ENCODE data around the gene CYP2W1.
A peak's percentile ranks its signal among the peaks of the same experiment; 100 is the strongest.

CYP2W1 gene

GRCh38 chr7:936386-937054 is 46.5 kb upstream of the CYP2W1 start:
- no peaks in the 10 kb centered on the region for H3K4me1 ChIP-seq (ENCODE audit: insufficient read depth, poor library complexity, severe bottlenecking)
- no peak for TF ChIP-seq CTCF (IDR thresholded peaks at IDR 0.05; ENCODE audit: poor library complexity, severe bottlenecking)
- ATAC-seq (ENCODE audit: low read depth) (peak; percentile 74), DNase-seq (ENCODE audit: low spot score) (peak; percentile 66)
- no peak overlapping the region for H3K4me3 ChIP-seq (ENCODE audit: severe bottlenecking)
- no peaks in the 10 kb centered on the region for H3K36me3 ChIP-seq (ENCODE audit: low read depth)
- peaks cover 3% of the 10 kb centered on the region for H3K9me3 ChIP-seq (ENCODE audit: severe bottlenecking)
- no peaks in the 10 kb centered on the region for H3K27me3 ChIP-seq (ENCODE audit: insufficient read depth, poor library complexity, severe bottlenecking)
- no peak overlapping the region for H3K27ac ChIP-seq (ENCODE audit: poor library complexity, severe bottlenecking)

- Histone ChIP-seq H3K4me3 (ENCODE audit: severe bottlenecking) (no peak overlapping the region), H3K27me3 (ENCODE audit: insufficient read depth, poor library complexity, severe bottlenecking) (no peaks in the 10 kb centered on the region), H3K9me3 (ENCODE audit: severe bottlenecking) (peaks cover 3% of the 10 kb centered on the region), H3K36me3 (ENCODE audit: low read depth) (no peaks in the 10 kb centered on the region), H3K4me1 (ENCODE audit: insufficient read depth, poor library complexity, severe bottlenecking) (no peaks in the 10 kb centered on the region), H3K27ac (ENCODE audit: poor library complexity, severe bottlenecking) (no peak overlapping the region)
- TF ChIP-seq CTCF (IDR thresholded peaks at IDR 0.05; ENCODE audit: poor library complexity, severe bottlenecking): no peak
- DNase-seq (ENCODE audit: low spot score): peak; percentile 28
- no peak for ATAC-seq (ENCODE audit: low read depth)
These were observed 45.0 kb upstream of the CYP2W1 start for GRCh38 chr7:937856-938484.

- DNase-seq (ENCODE audit: low spot score) (peak; percentile 47), ATAC-seq (ENCODE audit: low read depth) (no peak)
- Histone ChIP-seq H3K4me3 (ENCODE audit: severe bottlenecking) (no peak overlapping the region), H3K27me3 (ENCODE audit: insufficient read depth, poor library complexity, severe bottlenecking) (no peaks in the 10 kb centered on the region), H3K4me1 (ENCODE audit: insufficient read depth, poor library complexity, severe bottlenecking) (no peaks in the 10 kb centered on the region), H3K9me3 (ENCODE audit: severe bottlenecking) (peaks cover 3% of the 10 kb centered on the region), H3K36me3 (ENCODE audit: low read depth) (no peaks in the 10 kb centered on the region), H3K27ac (ENCODE audit: poor library complexity, severe bottlenecking) (no peak overlapping the region)
- TF ChIP-seq CTCF (IDR thresholded peaks at IDR 0.05; ENCODE audit: poor library complexity, severe bottlenecking): no peak
These were observed 44.3 kb upstream of the CYP2W1 start for GRCh38 chr7:938546-939185.

GRCh38 chr7:939843-940242 is 43.1 kb upstream of the CYP2W1 start:
- DNase-seq (ENCODE audit: low spot score): peak; percentile 6
- no peak for TF ChIP-seq CTCF (IDR thresholded peaks at IDR 0.05; ENCODE audit: poor library complexity, severe bottlenecking)
- peaks cover 5% of the 10 kb centered on the region; the same call in 1 of the 2 replicates for H3K36me3 ChIP-seq (ENCODE audit: low read depth)
- H3K4me1 ChIP-seq (ENCODE audit: insufficient read depth, poor library complexity, severe bottlenecking): peaks cover 7% of the 10 kb centered on the region
- no peak overlapping the region for H3K4me3 ChIP-seq (ENCODE audit: severe bottlenecking)
- ATAC-seq (ENCODE audit: low read depth): no peak
- H3K27me3 ChIP-seq (ENCODE audit: insufficient read depth, poor library complexity, severe bottlenecking): no peaks in the 10 kb centered on the region
- peaks cover 3% of the 10 kb centered on the region for H3K9me3 ChIP-seq (ENCODE audit: severe bottlenecking)
- no peak overlapping the region for H3K27ac ChIP-seq (ENCODE audit: poor library complexity, severe bottlenecking)

Measured in RWPE2 (cell line).